Ishikawa (cell line): Measurements from ENCODE around the gene FCRL3.

ENCODE experiments used
- CEBPB ChIP-seq: IDR thresholded peaks from 2 replicates; pipeline ENCODE4 v1.6.1; 2012
- EGR1 ChIP-seq: IDR thresholded peaks from 2 replicates; pipeline ENCODE4 v1.6.1; 2012
- EP300 ChIP-seq: IDR thresholded peaks from 2 replicates; pipeline ENCODE4 v1.6.1; 2012; ENCODE audit warnings: borderline replicate concordance
- FOXM1 ChIP-seq: IDR thresholded peaks from 2 replicates; pipeline ENCODE4 v1.6.1; 2012; ENCODE audit warnings: low read depth, borderline replicate concordance
- MAX ChIP-seq: IDR thresholded peaks from 2 replicates; pipeline ENCODE4 v1.6.1; 2012
- RAD21 ChIP-seq: IDR thresholded peaks from 2 replicates; pipeline ENCODE4 v1.6.1; 2012; ENCODE audit warnings: low read depth
- REST ChIP-seq: IDR thresholded peaks from 2 replicates; pipeline ENCODE4 v1.6.1; 2012; ENCODE audit warnings: low read depth, mild to moderate bottlenecking
- TEAD4 ChIP-seq: IDR thresholded peaks from 2 replicates; pipeline ENCODE4 v1.6.1; 2012
- ZBTB7A ChIP-seq: IDR thresholded peaks from 2 replicates; pipeline ENCODE4 v1.6.1; 2012; ENCODE audit warnings: low read depth

GRCh38 chr1:157721985-157722384 is 21.4 kb upstream of the FCRL3 start:
- TF ChIP-seq EGR1 = no peak
- TF ChIP-seq REST = no peak
- TF ChIP-seq MAX = no peak
- no peak for TF ChIP-seq ZBTB7A
- TF ChIP-seq RAD21 = no peak
- TF ChIP-seq EP300 = no peak
- no peak for TF ChIP-seq TEAD4
- TF ChIP-seq CEBPB = no peak
- no peak for TF ChIP-seq FOXM1
